GM19240 (cell line): ENCODE data around the gene HPCAL1.

Experiments used
- DNase-seq: peaks from one replicate; pipeline ENCODE4 v3.0.0; 2011; ENCODE audit warnings: low spot score; ENCODE audit not compliant: insufficient read length

Gene HPCAL1

DNA sequence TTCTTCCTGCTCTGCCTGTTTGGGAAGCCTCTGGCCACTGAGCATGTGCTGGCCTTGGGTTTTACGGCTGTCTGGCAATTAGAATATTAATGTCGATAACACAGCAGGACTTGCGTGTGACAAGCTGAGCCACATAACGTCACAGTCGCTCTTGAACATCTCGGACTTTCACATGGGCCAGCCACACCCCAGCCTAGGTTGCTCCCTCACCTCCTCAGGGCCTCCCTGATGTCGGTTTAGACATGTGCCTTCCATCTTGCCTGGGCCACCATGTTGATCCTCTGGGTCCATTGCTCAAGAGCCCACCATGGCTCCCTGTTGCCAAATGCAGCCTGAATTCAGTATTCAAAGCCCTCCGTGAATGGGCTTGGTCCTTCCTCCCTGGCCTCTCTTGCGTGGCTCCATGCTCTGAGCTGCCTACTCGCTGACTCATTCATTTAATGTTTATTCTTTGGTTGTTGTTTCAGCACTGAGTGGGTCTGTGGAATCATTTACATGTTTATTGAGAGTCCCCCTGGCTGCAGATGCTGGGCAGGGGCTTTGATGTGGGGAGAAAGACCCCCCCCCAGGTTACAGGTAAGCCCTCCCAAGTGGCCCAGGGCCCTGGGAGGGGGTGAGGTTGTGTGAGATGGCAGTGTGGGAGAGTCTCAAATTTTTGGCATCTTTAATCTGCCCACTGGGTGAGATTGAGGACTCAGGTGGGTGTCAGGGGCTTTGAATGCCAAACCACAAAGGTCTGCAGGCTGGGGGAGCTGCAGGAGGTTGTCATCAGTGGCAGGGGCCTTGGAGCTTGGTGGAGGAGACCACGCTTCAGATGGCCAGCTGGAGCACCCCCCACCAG, 83.4 kb downstream of the HPCAL1 start:
- DNase-seq, result no peak

DNA sequence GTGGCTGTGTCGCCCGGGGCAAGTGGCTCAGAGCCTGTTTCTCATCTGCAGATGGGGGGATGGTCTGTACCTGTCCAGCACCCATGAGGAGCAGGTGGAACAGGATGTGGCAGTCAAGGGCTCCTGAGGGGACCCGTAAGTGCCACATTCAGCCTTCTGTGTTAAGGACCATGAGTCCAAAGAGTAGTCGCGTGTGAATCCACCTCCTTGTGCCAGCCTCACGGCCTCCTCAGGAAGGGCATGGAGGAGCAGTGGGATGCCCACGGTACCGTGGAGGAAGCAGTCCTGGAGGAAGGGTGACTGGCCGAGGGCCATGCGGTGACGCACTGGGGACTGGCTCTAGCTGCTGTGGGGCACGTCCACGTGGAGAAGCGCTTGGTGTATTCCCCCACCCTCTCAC, 84.3 kb downstream of the HPCAL1 start:
- no peak for DNase-seq

DNA sequence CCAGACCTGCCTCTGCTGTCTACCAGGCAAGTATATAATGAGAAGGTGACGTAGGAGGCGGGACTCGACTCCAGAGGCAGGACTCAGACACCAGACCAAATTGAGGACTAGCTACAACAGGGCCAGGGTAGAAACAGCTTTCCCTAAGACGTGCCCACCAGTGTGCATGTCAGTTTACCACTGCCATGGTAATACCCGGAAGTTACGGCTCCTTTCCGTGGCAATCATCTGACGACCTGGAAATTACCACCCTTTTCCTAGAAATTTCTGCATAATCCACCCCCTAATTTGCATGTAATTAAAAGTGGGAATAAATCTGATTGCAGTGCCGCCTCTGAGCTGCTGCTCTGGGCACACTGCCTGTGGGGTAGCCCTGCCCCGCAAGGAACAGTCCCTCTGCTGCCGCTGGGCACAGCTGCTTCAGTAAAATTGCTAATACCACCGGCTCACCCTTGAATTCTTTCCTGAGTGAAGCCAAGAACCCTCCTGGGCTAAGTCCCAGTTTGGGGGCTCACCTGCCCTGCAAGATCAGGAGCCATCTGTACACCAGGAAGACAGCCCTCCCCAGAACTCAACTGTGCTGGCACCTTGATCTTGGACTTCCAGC, 86.4 kb downstream of the HPCAL1 start:
- DNase-seq, result no peak

DNA sequence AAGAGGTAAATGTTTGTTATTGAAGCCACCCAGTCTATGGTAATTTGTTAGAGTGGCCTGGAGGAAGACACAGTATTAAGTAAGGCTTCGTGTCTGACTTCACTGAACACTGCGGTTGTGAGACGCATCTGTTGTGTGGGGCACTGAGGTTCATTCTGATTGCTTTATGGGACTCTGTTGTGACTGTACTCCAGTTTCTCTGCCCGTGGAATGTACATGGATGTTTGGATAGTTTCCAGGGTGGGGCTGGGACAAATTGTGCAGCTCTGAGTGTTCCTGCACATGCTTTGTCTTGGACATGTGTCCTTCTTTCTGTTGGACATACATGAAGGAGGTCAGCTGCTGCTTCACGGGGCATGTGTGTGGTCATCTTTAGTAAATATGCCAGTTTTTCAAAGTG, 86.9 kb downstream of the HPCAL1 start:
- no peak for DNase-seq

DNA sequence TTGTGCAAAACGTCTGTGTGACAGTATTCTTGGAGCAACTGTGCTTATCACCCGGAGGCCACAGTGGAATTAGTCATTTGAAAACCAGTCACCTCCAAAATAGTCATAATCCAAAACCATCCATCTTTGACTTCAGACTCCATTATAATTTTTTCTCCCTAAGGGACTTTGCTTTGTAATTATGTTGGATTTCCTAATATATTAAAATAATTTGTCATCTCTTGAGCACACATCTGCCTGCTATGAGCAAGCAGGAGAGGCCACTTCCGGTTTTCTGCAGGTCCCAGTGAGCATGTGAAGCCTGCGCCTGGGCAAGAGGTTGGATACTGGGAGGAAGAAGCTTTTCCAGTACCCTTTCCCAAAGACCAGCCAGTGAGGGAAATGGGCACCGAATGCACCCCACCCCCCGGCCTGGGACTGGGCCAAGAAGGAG, 87.7 kb downstream of the HPCAL1 start:
- DNase-seq, result no peak

DNA sequence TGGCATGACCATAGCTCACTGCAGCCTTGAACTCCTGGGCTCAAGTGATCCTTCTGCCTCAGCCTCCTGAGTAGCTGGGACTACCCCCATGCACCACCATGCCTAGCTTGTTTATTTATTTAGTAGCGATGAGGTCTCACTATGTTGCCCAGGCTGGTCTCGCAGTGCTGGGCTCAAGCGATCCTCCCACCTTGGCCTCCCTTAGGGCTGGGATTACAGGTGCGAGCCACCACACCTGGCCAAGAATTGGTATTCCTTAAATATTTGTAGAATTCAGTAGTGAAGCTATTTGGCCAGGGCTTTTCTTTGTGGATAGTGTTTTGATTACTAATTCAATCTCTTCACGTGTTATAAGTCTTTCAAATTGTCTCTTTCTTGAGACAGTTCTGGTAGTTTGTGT, 89.4 kb downstream of the HPCAL1 start:
- DNase-seq, result no peak

DNA sequence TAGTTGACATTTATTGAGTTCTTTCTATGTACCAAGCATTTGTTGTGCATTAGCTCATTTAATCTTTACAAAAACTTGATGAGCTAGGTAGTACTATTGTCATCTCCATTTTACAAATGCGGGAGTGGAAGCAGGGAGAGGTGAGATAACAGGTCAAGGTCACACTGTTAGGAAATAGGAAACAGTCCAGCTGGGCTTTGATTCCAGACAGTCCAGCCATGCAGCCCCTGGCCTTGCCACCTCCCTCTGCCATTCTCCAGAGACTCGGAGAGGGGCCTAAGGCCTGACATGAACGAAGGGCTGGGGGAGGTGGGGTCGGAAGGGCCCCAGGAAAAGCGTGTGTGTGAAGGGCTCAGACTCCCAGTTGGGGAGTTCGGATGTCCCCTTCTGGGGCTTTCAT, 89.8 kb downstream of the HPCAL1 start:
- no peak for DNase-seq

DNA sequence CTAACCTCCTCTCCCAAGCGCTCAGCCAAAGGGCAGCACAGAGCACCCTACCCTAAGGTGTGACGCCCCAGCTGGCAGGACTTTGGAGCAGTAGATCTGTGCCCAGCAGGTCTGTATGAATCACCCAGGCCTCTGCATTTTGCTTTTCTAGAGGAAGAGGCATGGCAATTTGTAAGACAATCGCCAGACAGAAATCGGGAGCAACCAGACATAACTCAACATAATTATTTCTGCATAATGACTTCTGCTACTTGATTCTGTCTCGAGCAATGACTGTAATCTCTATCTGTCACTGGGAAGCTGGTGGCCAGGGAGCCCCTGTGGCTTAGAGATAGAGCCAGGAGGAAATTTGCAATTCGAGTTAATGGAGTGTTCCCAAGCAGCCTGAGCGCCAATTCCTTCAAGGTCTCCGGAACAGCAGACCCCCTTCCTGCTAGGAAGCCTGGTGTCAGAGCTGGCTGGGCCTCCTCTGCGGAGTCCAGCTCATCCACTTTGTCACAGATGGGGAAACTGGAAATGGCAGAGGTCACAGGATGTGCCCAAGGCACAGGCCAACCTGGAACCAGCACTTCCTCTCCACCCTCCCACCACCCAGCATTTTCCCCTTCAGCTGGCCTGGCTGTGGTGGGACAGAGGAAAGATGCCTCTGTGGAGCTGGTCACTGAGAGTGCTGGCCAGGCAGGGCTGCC, 90.4 kb downstream of the HPCAL1 start:
- DNase-seq, result no peak

DNA sequence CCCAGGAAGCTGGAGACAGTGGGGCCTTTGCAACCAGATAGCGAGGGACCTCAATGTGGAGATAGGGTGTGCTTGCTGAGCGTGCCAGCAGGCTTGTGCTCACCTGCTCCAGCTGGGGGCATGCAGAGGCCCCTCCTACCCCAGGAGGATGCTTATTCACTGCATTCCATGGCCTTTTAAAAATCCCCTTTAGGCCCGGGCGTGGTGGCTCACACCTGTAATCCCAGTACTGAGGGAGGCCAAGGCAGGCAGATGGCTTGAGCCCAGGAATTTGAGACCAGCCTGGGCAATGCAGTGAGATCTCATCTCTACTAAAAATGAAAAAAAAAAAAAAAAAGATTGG, 90.9 kb downstream of the HPCAL1 start:
- no peak for DNase-seq

DNA sequence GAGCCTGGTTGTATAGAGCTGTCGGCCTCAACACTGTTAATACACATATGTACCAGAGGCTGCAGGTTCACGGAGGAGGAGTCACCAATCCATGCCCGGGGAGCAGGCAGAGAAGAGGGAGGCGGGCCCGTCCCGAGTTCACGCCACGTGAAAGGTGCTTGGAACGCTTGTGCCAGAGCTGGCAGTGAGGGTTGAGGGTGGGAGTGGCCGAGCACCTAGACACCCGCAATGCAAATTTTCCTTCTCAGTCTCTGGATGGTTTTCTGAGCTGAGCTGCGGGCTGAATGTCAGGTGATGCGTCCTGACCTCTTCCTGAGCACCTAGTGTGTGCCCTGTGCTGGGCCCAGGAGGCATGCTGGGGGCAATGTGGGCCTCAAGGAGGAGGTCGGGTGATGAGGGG, 93.2 kb downstream of the HPCAL1 start:
- DNase-seq, result no peak

DNA sequence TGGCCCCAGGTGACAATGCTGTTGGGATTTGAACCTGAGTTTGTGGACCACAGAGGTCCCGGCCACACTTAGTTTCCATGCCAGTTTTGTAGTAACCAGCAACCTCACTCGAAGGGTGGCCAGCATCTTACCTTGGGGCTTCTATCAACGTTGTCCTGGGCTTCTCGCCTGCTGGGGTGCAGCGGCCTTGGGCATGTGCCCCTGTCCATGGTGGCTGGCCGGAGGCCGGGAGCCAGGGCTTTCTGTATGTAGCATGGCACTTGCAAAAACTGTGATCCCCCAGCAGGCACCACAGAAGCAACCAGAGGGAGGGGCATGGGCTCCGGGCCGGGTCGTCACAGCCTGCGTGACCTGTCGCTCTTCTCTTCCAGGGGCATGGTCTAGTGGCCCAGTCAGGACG, 93.8 kb downstream of the HPCAL1 start:
- DNase-seq, result no peak

DNA sequence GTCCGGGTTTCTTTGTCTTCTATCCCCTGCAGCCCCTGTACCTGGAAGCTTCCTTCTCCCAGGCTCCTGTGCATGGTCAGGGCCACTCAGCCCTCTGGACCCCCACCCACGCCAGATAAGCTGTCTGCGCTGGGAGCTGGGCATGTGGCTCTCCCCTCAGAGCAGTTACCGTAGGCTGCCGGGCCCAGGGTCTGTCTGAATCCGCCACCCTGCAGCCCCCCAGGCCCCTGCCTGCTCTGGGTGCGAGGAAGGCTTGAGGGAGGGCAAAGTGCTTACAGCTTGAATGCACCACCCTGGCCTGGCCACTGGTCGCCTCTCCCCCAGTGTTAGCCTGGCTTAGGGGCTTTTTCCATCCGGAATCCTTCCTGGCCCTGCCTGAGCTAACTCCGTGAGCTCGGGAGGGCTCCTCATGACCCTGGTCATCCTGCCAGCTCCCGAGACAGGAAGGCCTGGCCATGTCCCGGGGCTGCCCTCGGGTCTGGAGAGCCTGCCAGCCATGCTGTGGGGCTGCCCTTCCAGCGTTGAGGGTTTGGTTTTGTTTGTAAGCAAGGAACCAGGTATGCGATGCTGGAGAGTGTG, 94.7 kb downstream of the HPCAL1 start:
- no peak for DNase-seq

DNA sequence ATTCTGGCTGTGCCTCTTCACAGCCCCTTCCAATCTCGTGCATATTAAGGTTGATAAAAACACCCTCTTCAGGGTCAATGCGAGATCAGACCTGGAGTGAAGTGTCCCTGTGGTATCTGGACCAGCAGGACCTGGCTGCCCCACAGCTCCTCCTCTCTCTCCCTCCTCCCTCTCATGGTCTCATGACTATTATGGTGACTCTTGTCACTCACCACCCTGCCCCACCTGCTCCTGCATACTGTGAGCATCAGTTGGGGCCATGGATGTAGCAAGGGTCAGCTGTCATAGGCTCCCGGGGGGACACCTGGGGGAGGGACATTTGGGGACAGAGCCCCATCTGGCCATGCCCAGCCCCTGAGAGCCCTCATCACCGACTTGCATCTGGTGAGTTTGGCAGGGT, 95.2 kb downstream of the HPCAL1 start:
- DNase-seq, result no peak

DNA sequence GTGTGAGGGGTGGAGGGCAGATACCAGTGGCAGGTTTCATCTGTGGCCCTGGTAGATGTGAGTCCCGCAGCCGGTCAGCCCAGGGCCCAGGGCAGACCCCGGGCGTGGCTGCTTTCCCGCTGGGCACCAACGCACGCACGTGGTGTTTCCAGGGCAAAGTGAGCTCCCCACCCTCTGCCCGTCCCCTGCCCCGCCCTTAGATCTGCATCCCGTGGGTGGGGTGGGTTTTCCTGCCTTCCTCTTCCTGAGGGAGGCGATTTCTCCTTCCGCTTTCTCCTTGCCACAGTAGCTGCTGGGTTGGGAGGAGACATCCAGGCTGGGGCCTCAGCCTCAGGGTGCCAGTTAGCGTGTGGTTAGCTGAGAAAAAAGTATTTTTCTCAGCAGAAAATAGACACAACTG, 95.8 kb downstream of the HPCAL1 start:
- no peak for DNase-seq

DNA sequence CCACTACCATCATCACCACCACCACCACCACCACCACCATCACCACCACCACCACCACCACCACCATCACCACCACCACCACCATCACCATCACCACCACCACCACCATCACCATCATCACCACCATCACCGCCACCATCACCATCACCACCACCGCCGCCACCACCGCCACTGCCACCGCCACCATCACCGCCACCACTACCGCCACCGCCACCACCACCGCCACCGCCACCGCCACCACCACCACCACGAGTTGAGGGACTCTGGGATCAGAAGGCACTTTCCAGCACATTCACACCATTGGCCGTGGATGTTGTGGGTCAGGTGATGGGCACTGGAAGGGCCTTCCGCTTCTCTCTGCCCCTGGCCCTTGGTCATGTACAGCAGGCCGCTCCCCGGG, 96.7 kb downstream of the HPCAL1 start:
- no peak for DNase-seq

DNA sequence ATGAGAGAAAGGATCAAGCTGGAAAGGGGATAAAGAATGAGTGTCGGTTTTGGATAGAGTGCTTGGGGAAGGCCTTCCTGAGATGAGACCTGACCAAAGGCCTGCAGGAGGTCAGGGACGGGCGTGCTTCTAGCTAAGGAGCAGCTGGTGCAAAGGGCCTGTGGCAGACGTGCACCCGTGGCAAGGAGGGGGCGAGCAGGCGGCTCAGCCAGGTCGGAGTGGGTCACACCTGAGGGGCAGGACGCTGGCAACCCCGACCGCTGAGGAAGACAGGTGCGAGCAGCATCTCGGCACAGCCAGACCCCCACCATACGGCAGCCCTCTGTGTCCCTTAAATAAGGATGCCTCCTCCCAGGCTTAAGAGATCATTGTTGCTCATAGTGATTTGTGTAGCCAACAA, 97.3 kb downstream of the HPCAL1 start:
- DNase-seq, result no peak

DNA sequence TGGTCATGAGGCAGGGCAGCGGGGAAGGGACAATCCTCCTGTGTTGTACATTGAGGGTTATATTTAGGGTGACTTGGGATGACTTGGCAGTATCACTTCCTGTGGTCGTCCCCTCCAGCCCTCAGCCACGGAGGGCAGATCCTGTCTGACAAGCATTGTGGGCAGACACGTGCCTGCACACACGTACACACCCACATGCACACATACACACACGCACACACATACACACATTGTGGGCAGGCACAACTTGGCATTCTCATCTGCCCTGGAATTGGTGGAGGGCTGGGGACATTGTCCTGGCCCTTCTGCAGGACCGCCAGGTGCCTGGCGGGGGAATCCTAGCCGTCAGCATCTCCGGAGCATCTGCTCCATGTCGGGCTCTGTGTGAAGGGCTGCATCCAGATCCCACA, 97.9 kb downstream of the HPCAL1 start:
- DNase-seq, result no peak

DNA sequence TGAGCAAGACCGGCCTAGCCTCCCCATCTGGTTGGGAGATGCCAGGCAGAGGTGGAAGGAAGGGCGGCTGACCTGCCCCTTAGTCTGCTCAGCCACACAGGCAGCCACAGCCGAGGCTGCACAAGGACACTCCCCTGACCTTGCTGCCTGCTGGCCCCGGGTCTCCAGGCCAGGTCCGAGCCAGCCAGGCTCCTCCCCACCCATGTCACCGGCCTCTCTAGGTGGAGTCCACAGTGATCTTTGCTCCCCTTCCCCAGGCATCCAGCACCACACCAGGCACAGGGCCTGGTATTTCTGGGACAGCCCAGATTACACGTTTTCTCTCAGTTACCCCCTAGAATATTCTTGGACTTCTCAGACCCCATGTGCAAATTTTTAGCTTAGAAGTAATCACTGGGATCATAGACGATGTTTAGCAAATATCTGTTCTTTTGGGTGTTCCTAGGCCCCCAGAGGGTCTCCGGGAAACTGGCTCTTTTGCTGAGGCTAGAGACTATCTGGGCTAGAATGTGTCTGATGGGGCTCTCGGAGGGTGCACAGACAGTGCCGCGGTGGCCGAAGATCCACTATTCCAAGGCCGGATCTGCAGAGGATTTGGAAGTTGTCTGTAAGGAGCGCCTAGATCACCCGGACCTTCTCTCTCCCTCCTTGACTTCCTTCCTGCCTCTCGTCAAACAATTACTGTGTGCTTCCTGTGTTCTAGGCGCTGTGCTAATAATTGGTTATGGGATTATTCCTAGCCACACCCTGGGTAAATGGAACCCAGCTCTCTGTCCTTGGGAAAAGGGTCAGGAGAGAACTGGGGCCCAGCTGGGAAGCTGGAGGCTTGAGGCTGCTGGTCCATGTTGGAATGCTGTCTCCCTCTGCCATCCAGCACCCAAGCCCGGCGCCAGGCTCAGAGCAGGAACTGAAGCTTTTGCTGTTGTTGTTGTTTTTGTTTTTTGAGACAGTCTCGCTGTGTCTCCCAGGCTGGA, 98.6 kb downstream of the HPCAL1 start:
- DNase-seq, result no peak

DNA sequence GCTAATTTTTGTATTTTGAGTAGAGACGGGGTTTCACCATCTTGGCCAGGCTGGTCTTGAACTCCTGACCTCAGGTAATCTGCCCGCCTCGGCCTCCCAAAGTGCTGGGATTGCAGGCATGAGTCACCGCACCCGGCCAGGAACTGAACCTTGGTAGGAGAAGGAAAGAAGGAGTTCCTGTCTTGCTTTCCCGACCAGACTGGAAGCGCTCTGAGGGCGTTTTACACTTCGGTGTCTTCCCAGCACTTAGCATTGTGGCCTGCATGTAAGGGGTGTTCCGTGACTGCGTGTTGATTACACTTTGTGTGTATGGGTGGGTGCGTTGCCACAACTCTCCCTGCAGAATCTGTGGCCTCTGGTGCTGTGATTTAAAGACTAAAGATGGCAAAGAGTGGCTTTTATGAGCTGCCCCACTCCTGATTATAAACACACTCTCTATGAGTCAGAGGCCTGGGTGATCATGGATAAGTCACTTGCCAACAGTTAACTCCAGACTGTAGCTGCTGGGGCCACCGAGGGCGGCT, 99.4 kb downstream of the HPCAL1 start:
- DNase-seq, result no peak

DNA sequence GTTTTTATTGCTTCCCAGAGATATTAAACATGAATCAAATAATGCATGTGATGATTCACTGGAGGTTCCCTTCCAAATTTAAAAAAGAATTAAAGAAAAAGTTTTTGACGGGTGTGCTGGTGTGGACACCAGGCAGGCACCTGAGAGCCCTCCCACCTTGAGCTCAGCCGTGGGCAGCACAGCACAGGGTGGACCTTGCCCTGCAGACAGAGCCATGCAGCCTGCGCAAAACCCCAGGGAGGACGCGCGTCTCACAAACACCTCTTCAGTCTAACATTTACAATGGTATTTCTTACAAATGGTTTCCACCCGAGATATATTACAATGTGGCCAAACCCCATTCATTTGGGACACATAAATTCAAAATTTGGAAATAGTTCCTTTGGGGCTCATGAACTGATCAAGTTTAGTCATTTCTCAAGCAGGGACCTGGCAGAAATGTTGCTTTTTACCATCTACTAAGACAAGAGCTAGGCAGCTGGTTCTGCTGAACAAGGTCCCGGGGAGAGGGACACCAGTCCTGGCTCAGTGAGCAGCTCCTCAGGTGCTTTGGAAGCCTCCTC, 100.0 kb downstream of the HPCAL1 start:
- DNase-seq, result no peak
